HG03571 (cell line): ENCODE results near the gene PTPRS.

ENCODE experiments used
- ATAC-seq: cut with Tn5 transposase; IDR thresholded peaks from one replicate; pipeline ENCODE4 v1.9.1; 2021; ENCODE audit not compliant: unreplicated experiment

Gene PTPRS

DNA sequence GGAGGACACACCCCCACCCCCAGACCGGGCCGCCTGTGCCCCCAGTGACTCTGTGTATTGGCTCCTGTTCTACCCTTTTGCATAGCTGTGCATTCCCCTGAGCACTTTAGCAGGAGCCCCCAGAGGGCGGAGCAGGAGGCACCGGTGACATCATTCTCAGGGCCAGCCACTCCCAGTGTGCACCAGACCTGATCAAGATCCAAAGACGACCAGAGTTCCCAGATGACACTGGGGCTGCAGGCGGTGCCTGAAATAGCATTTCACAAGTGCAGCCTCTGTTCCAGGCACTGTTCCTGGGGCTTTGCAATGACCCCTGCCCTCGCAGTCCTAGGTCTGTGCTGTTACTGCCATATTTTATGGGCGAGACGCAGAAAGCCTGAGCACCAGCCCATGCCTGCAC is 14.5 kb upstream of the PTPRS start:
- ATAC-seq: no peak

GRCh38 chr19:5354403-5354802 is 13.8 kb upstream of the PTPRS start:
- ATAC-seq: no peak

GRCh38 chr19:5352229-5352763 is 11.7 kb upstream of the PTPRS start:
- no peak for ATAC-seq

- no peak for ATAC-seq
Observed at GRCh38 chr19:5351731-5352228, 11.2 kb upstream of the PTPRS start.

DNA sequence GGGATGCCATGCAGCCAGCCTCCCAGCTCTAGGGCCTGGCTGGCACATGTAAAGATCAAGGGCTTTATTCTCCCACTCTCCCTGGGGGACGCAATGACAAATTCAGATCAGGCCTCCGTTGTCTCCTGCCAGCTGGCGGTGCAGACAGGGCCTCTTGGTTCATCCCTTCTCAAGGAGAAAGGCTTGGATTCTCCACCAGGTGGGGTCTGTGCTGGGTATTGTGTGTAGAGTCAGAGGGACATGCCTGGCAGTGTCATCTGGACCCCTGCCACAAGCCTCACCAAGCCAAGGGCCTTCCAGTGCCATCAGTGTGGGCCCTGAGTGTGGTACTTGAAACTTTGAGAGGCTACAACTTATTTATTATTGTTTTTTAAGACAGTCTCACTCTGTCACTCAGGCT is 8.4 kb upstream of the PTPRS start:
- no peak for ATAC-seq

DNA sequence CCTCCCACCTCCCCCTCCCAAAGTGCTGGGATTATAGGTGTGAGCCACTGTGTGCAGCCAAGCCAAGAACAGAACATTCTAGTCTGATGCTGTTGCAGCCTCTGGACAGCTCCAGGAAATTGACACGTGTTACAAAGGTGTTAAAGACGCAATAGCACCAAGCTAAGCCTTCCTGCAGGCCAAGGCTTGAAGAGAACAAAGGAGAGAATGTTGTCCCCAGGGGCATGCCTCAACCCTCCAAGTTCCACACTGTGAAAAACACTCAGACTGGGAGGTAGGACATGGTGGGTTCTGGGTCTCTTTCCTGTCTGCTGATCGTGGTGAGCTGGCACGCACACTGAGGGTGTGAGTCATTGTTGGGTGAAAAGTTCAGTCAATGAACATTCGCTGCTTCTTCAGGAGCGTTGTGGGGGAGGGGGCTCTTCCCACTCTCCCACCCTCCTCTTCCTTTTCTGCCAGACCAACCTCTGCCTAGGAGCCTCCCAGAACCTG is 5.3 kb upstream of the PTPRS start:
- ATAC-seq: no peak

DNA sequence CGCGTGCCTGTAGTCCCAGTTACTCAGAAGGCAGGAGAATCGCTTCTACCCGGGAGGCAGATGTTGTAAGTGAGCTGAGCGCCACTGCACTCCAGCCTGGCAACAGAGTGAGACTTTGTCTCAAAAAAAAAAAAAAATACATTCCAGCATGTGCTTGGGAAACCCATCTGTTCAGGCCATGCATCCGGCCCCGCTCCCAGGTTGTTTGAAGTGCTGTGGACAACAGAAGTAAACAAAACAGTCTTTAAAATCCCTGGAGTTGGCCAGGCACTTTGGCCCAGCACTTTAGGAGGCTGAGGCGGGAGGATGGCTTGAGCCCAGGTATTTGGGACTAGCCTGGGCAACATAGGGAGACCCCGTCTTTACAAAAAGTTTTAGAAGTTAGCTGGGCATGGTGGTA is 3.2 kb upstream of the PTPRS start:
- no peak for ATAC-seq

DNA sequence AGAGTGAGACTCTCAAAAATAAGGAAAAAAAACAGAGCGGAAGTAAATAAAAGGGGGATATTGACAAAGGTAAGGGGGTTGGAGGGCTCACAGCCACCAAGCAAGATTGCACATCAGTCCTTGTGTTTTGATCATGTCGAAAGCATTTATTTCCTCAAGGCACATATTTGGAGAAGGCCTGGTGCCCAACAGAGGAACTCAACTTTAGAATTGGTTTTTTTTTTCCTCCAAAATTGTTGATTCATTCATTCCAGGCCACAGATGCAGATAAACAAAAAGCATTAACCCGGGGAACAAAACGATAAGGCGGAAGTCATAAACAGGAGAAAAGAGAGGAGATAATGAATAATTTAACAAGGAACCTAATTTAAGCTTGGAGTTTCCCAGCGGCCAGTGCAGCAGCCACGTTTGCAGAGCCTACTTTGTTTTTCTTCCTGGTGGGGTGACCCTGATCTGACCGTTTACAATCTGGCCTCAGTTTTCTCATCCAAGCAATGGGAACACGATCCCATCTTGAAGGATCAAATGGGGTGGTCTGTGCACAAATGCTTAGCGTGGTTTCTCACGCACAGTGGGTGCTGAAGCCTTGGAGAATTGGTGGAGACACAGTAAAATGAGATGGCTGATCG is 2.1 kb upstream of the PTPRS start:
- ATAC-seq: no peak

GRCh38 chr19:5341981-5342380 is 1.4 kb upstream of the PTPRS start:
- no peak for ATAC-seq

DNA sequence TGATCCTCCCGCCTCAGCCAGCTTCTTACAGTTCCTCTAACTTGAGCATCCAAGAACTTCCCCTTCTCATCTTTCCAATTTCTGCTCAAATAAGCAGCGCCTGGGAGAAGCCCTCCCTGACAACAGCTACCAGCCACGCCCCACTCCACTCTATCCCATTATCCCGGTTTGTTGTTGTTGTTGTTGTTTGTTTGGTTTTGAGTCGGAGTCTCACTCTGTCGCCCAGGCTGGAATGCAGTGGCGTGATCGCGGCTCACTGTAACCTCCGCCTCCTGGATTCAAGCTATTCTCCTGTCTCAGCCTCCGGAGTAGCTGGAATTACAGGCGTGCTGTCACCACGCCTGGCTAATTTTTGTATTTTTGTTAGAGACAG is 822 bp upstream of the PTPRS start:
- ATAC-seq: no peak

GRCh38 chr19:5339950-5340636 is 519 bp downstream of the PTPRS start:
- ATAC-seq: no peak

DNA sequence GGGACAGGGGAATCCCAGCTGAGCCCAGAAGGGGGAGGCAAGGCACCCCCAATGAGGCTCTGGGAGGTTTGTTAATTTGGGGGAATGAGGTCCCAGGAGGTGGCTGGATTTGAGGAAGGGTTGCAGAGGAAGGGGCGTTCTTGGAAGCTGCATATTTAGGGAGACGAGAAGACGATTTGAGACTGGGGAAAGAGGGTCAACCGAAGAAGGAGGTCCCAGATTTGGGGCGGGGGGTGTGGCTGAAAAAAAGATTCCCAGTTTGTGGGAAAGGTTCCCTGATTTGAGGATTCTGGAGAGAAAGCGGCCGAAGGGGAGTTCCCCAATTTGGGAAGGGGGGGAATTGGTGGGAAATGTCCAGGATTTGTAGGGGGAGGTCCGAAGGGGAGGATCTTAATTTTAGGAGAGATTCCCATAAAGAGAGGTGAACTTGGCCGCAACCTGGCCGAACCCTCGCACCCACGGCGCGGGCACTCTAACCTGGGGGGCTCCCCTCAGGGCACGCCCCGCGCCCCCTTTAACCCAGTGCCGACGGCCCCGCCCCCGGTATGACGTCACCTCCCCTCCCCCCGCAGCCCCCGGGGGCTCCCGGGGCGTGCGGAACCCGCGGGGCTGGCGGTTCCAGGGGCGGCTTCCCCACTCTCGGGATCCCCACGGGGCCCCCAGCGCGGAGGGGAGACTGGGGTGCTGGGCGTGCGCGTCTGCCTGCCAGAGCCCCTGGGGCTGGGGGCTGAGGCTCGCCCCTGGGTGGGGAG is 1.2 kb downstream of the PTPRS start:
- no peak for ATAC-seq

DNA sequence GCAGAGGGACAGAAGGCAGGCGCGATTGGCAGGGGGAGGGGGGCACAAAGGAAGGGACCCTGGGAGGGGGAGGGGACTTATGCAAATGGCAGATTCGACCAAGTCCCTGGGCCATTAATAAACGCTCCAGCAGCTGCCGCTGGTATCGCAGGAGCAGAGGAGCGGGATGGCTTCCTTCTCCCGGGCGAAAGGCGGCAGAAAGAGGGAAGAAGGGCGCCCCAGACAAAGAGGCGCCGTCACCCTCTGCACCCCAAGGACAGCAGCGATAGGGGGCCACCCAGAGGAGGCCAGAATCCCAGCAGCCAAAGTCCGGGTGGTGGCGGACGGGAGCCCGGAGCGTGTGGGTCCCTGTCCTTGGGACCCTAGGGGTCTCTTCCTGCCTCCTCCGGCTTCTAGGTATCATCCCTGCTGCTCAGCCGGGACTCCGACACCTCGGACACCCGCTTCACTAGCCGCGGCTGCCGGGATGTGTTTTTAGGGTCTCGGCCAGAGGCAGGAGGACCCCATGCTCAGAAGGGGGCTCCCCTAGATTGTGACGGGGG is 1.9 kb downstream of the PTPRS start:
- ATAC-seq: no peak

GRCh38 chr19:5337708-5338655 is 2.6 kb downstream of the PTPRS start:
- no peak for ATAC-seq

DNA sequence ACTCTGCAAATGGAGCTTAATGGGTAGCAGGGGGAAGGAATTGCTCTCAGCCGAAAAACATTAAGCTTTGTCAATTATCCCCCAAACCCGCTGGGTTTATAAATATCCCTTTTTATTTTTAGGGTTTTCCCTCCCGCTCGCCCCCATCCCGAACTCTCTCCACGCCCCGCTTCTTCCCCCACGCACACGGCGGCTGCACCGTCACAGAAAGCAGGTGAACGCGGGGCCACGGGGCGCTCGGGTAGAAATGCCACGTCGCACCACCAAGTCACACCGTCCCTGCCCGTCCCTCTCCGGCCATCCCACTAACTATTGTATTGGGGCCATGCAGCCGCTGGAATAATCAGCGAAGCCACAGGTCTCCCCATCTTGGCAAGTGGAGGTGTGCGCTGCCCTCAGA is 3.5 kb downstream of the PTPRS start:
- no peak for ATAC-seq

- ATAC-seq: no peak
Observed at GRCh38 chr19:5336195-5336965, 4.2 kb downstream of the PTPRS start.

- ATAC-seq: no peak
Observed at GRCh38 chr19:5335593-5335992, 5.0 kb downstream of the PTPRS start.

GRCh38 chr19:5334824-5335500 is 5.7 kb downstream of the PTPRS start:
- no peak for ATAC-seq

- no peak for ATAC-seq
Observed at GRCh38 chr19:5334366-5334739, 6.3 kb downstream of the PTPRS start.
